Stimulated activated CD4-positive, alpha-beta T cell treated with anti-CD3 and anti-CD28 coated beads, Interleukin-12 subunit alpha, Interleukin-12 subunit beta, amount 100 ng/mL, for 24 hours (primary cell): ENCODE data around the gene ELK4.

Experiments
- DNase-seq, 2 experiments: peaks; one replicate each; pipeline ENCODE4 v3.0.0-alpha.2; 2020; ENCODE audit warnings: low read depth in 2 of 2

ELK4 gene

DNA sequence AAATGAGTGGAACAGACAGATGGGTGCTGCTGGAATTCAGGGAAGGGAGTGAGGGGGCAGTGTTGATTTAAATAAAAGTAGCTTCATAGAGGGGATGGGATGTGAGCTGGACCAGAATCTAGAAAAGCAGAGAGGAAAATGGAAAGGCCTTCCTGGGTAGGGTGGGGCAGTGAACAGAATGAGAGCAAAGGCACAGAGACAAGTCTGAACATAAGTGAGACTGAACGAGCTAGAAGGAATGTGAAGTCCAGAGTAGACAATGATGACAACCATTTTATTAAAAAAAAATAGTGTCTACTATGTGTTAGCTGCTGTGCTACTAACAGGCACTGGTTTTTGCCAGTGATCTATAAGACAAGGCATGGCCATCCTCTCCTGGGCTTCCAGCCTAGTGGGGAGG lies 36.0 kb downstream of the ELK4 start:
- DNase-seq = no peak

GRCh38 chr1:205595435-205595834 lies 36.4 kb downstream of the ELK4 start:
- DNase-seq = no peak

GRCh38 chr1:205594846-205595245 lies 37.0 kb downstream of the ELK4 start:
- no peak for DNase-seq

- DNase-seq = no peak
Measured at GRCh38 chr1:205593967-205594366, 37.8 kb downstream of the ELK4 start.

GRCh38 chr1:205593532-205593931 lies 38.3 kb downstream of the ELK4 start:
- no peak for DNase-seq

- DNase-seq = no peak
Measured at GRCh38 chr1:205592443-205593003, 39.3 kb downstream of the ELK4 start.

GRCh38 chr1:205591522-205592351 lies 40.1 kb downstream of the ELK4 start:
- peak; percentile 76 to 91 for DNase-seq

GRCh38 chr1:205590777-205591513 lies 40.9 kb downstream of the ELK4 start:
- no peak for DNase-seq

GRCh38 chr1:205590457-205590768 lies 41.4 kb downstream of the ELK4 start:
- DNase-seq = no peak

- no peak for DNase-seq
Measured at GRCh38 chr1:205589618-205590456, 42.0 kb downstream of the ELK4 start.

DNA sequence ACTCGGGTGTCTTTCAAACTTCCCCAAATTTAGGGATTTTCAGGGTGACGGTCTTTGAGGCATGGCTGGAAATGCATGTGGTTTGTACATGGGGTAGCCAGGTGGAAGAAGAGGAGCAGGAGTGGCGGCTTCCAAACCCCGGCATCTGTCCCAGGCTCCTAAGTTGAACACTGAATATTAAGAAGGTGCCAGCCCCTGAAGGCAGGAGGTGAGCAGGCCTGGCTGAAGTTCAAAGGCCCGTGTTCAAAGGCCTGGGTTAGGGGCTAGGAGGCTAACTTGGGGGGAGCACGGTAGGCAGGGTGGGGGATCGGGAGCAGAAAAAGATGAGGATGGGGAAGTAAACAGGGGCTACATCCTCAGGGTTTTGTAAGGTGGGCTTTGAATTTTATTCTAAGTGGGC lies 42.8 kb downstream of the ELK4 start:
- DNase-seq = no peak

DNA sequence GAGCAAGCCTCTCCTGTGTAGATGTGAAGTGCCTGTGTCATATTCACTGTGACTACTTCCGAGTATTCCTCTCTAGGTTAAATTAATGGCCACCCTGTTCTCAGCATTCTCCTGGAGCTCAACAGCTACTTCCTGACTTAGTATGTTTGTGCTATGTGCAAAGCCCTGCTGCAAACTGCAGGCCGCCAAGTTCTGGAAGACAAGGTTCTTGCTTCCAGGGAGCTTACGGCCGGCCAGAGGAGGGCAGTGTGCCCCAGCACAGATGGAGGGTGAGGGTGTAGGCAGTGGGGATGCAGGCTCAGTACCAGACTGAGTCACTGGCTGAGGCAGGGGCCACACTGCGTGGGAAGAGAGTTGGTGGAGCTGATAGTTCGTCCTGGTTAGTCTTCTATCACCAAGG lies 43.2 kb downstream of the ELK4 start:
- DNase-seq = peak in 1 of 2 experiments; percentile 17

- DNase-seq = no peak
Measured at GRCh38 chr1:205587581-205587980, 44.2 kb downstream of the ELK4 start.

GRCh38 chr1:205585835-205586785 lies 45.7 kb downstream of the ELK4 start:
- no peak for DNase-seq

DNA sequence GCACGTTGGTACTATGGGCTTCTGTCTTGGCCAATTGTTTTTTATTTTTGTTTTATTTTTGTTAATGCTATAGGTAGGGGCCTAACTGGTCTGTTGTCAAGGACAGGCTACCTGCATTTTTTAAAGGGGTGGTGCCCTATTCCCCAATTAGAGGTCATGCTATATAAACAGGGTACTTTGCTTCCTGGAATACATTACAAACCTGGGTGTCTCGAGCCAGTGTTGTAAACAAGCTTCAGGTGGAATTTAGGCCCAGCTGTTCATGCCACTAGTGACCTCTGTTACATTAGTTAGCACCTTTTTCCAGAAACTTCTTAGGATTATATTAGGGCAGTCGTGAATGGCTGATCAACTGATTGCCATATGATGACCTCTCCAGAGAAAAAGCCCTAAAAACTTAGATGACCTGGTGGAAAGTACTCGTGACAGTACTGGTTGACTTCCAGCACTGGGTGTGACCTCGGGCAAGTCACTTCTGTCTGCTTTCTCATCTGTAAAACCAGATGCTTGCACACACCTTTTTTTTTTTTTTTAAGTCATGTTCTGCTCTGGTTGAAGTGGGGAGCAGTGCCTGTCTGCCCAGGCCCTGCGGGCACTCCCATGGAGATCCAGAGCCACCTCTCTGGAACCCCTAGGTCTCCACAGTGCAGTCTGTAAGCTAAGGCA lies 46.5 kb downstream of the ELK4 start:
- DNase-seq = no peak

DNA sequence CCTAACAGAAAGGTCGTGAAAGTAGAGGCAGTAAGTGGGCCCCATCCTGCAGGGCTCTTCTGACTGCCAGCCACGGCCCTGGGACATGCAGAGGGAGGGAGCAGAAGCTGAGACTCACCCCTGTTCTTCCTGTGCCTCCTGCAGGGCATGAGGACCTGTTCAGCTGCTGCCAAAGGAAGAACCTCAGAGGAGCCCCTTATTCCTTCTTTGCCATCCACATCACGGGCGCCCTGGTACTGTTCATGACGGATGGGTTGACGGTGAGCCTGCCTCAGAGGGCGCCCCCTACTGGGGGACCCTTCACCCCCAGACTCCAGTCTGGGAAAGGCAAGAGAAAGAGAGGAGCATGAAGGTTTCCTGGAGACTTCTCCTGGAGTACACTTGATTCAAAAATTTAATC lies 47.1 kb downstream of the ELK4 start:
- DNase-seq = no peak

DNA sequence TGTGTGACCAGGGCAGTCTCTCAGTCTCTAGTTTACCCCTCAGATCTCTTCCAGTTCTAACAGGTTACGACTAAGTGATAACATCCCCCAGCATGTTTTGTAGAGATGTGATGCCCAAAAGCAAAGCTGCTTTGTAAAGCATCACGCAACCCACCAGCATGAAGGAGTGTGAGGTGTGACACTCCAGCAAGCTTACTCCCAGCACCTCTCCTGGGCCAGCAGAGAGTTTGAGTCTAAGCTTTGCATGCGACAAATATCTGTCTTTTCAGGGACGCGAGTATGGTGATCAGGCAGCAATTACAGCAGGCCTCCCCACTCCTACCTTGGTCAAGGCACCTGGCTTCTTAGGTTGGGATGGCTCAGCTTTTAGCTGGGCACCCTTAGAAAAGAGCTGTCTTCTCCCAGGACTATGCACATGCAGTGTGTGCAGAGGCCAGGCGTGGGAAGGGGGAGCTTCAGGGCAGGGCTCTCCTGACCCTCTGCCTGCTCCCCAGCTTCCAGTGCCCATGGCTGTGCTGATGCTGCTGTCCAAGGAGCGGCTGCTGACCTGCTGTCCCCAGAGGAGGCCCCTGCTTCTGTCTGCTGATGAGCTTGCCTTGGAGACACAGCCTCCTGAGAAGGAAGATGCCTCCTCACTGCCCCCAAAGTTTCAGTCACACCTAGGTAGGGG lies 48.2 kb downstream of the ELK4 start:
- no peak for DNase-seq

DNA sequence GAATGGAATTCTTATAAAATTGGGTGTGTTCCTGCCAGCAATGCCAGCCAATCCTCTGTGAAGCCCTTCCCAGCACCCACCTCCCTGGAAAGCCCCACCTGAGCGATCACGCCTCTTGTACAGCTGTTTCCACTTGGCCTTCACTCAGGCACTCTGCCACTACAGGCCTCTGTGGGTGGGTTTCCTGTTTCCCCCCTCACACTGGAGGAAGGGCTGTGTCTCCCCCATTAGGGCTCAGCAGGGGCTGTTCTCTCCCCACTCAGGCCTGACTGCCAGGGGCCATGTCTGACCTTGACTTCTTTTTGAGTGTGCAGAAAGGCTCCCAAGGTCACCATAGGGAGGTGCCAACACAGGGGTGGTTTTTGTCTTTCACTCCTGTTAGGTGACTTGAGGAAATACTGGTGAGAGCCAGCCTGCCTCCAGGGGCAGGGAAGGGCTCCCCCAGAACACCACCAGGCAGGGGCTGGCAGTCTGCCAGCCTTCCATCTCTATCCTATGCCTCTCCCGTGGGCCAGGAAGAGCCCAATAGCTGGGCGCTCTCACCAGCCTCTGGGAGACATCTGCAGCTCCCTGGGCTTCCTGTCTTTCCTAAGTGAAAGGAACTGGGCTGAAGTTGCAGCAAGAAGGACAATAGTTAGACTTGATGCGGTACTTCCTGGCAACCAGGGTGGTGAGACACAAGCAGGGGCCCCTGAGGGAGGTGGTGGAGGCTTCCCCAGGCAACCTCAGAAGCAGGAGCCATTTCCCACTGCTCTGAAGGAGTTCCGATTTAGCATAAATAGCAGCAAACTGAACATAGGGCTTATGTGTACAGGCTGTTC lies 49.1 kb downstream of the ELK4 start:
- DNase-seq = no peak

DNA sequence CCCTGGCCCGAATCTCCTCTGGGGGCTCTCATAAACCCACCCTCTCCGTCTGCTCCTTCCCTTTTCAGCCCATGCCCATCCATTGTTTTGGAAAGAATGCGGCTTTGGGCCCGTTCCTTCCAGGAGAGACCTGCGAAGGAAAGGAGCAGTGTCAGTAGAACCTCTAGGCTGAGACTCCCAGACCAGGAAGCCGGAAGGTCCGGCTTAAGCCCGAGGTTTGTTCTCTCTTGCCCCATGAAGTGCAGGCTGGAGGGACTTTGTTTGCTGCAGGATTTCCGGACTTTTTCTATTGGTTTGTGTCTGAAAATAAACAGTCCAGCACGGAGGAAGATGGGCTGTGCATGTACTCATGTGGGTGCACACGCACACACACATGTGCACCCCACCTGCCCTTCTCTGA lies 49.8 kb downstream of the ELK4 start:
- DNase-seq = no peak
